ENCODE data around the gene FCHSD2. TPM values are rescaled to one million over a fixed set of nuclear protein-coding genes. Genes with fewer than 3 reads are reported as not detected.

Gene FCHSD2
- total RNA-seq (ENCODE audit: low replicate concordance): 15.6 and 22.2 TPM in 2 replicates

DNA sequence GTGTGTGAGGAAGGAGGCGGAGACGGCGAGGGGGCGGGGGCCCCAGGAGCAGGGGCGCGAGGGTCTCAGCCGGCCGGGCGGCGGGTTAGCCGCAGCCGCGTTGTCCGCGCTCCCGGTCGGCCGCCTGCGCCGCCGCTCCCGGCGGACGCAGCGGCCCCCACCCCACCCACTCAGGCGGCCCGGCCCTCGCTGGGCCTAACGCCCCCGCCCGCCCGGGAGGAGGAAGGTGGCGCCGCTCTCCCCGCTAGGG lies at the start of gene FCHSD2:
Gene FCHSD2, minus strand, starts transcription at position 191 of the 250 bp plus-strand sequence. CDS start 441 bp downstream, outside the sequence.
- Histone ChIP-seq H3K36me3 (no peaks in the 10 kb centered on the region), H3F3A (ENCODE audit: low read depth) (peaks cover 41% of the 10 kb centered on the region), H3K9me3 (ENCODE audit: low read depth) (no peaks in the 10 kb centered on the region), H3K9ac (peak within 1 kb of the TSS; percentile 50), H3K27me3 (no peaks in the 10 kb centered on the region), H3K79me2 (ENCODE audit: low read depth) (peaks cover 43% of the 10 kb centered on the region), H3K4me3 (peak within 1 kb of the TSS; percentile 84), H3K4me1 (peaks cover 20% of the 10 kb centered on the region), H3K27ac (peak within 1 kb of the TSS; percentile 93), H4K20me1 (ENCODE audit: low read depth) (peaks cover 6% of the 10 kb centered on the region), H3K4me2 (peak within 1 kb of the TSS; percentile 90), H2AFZ (replicated peaks) (peak within 1 kb of the TSS; percentile 90)
- TF ChIP-seq CTCF (IDR thresholded peaks at IDR 0.05) (no peak), EZH2phosphoT487 (IDR thresholded peaks at IDR 0.05) (no peak), EZH2 (IDR thresholded peaks at IDR 0.05) (no peak)
- H3K4me3 Mint-ChIP-seq: peak within 1 kb of the TSS; percentile 97
- no peak for DNase-seq (ENCODE audit: low spot score)
- peaks cover 33% of the 10 kb centered on the region for H3K4me1 Mint-ChIP-seq
- H3K36me3 Mint-ChIP-seq: peaks cover 6% of the 10 kb centered on the region
- peaks cover 15% of the 10 kb centered on the region for H3K27me3 Mint-ChIP-seq (ENCODE audit: insufficient read depth, low read depth)
- peak within 1 kb of the TSS; percentile 96 for H3K27ac Mint-ChIP-seq
- no peaks in the 10 kb centered on the region for H3K9me3 Mint-ChIP-seq

- Histone ChIP-seq H3F3A (ENCODE audit: low read depth) (no peaks in the 10 kb centered on the region), H3K9ac (no peak overlapping the region), H3K4me2 (no peak overlapping the region), H3K79me2 (ENCODE audit: low read depth) (no peaks in the 10 kb centered on the region), H3K27me3 (no peaks in the 10 kb centered on the region), H3K27ac (no peak overlapping the region), H3K4me1 (no peaks in the 10 kb centered on the region), H3K4me3 (no peak overlapping the region), H4K20me1 (ENCODE audit: low read depth) (no peaks in the 10 kb centered on the region), H3K9me3 (ENCODE audit: low read depth) (no peaks in the 10 kb centered on the region), H3K36me3 (no peaks in the 10 kb centered on the region), H2AFZ (replicated peaks) (no peak overlapping the region)
- TF ChIP-seq CTCF (IDR thresholded peaks at IDR 0.05) (no peak), EZH2phosphoT487 (IDR thresholded peaks at IDR 0.05) (no peak), EZH2 (IDR thresholded peaks at IDR 0.05) (no peak)
- peaks cover 2% of the 10 kb centered on the region for H3K9me3 Mint-ChIP-seq
- H3K4me1 Mint-ChIP-seq: no peaks in the 10 kb centered on the region
- H3K36me3 Mint-ChIP-seq: no peaks in the 10 kb centered on the region
- no peak for DNase-seq (ENCODE audit: low spot score)
- H3K4me3 Mint-ChIP-seq: no peak overlapping the region
- peaks cover 9% of the 10 kb centered on the region for H3K27me3 Mint-ChIP-seq (ENCODE audit: insufficient read depth, low read depth)
- H3K27ac Mint-ChIP-seq: no peak overlapping the region
These were observed 49.0 kb upstream of the FCHSD2 start for GRCh38 chr11:73191151-73191550.

DNA sequence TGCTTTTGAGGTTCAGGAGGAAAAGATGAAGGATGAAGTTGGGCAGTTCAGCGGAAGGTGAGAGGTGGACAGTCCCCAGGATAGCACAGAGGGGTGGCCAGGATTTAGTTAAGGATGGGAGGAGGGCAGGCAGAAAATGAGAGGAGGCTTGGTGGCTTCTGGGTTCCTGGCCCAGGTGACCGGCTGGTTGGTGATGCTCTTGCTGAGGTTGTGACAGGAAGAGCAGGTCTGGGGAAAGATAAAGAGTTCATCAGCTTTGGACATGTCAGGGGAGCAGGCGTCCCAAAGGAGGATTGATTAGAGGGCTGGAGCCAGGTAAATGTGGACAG lies 48.4 kb upstream of the FCHSD2 start:
- Mint-ChIP-seq H3K27me3 (ENCODE audit: insufficient read depth, low read depth) (peaks cover 9% of the 10 kb centered on the region), H3K9me3 (peaks cover 2% of the 10 kb centered on the region), H3K27ac (no peak overlapping the region), H3K36me3 (no peaks in the 10 kb centered on the region), H3K4me3 (no peak overlapping the region), H3K4me1 (no peaks in the 10 kb centered on the region)
- H3F3A ChIP-seq (ENCODE audit: low read depth): no peaks in the 10 kb centered on the region
- no peaks in the 10 kb centered on the region for H3K36me3 ChIP-seq
- H3K27ac ChIP-seq: no peak overlapping the region
- TF ChIP-seq EZH2phosphoT487 (IDR thresholded peaks at IDR 0.05) (no peak), CTCF (IDR thresholded peaks at IDR 0.05) (no peak), EZH2 (IDR thresholded peaks at IDR 0.05) (no peak)
- no peak overlapping the region for H2AFZ ChIP-seq (replicated peaks)
- H3K4me3 ChIP-seq: no peak overlapping the region
- no peaks in the 10 kb centered on the region for H3K4me1 ChIP-seq
- no peak overlapping the region for H3K4me2 ChIP-seq
- no peaks in the 10 kb centered on the region for H3K27me3 ChIP-seq
- no peak overlapping the region for H3K9ac ChIP-seq
- H3K9me3 ChIP-seq (ENCODE audit: low read depth): no peaks in the 10 kb centered on the region
- H4K20me1 ChIP-seq (ENCODE audit: low read depth): no peaks in the 10 kb centered on the region
- no peaks in the 10 kb centered on the region for H3K79me2 ChIP-seq (ENCODE audit: low read depth)
- DNase-seq (ENCODE audit: low spot score): no peak
